ENCODE data around the gene NPIPB12. TPM values are rescaled to one million over a fixed set of nuclear protein-coding genes. Genes with fewer than 3 reads are reported as not detected.
"Not testable (repeated sequence)": the region's sequence is repeated elsewhere in the genome, so short reads cannot be mapped to it uniquely, and the experiment has no call there.

NPIPB12 gene
- total and polyA plus RNA-seq, 2 donors (not counting 1 experiment from before 2014, with no cell fraction given): 4.7 to 10.2 TPM

DNA sequence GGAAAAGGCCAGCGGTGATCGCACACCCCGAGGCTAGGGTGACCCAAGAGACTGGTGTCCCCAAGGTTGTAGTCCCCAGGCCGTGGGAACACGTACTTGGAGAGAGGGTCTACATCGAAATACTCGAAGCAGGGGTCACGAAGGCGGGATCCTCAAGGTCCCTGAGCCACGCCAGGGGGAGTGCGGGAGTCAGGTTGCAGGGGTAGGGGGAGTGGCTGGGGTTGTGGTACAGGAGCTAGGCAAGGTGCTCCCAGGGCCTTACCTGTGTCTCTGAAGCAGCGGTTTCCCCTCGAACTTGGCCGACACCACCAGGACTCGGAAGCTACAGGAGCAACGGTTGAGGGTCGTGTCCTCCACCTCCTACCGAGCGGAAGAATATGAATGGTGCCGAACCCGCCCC lies 52.5 kb downstream of the NPIPB12 start:
- H3K4me3 ChIP-seq (replicated peaks in 1 of 4; ENCODE audit: control extremely low read depth in 1 of 4, insufficient read depth in 1 of 4, low read depth in 3 of 4, low read length in 4 of 4); H3K36me3 ChIP-seq (ENCODE audit: control insufficient read depth, insufficient read depth, low read length); H3K4me2 ChIP-seq (ENCODE audit: extremely low read depth, insufficient read depth, low read length); H4K20me1 ChIP-seq (ENCODE audit: control insufficient read depth, extremely low read depth, insufficient read depth, low read length); DNase-seq (ENCODE audit: low read depth in 2 of 2); H3K9ac ChIP-seq (ENCODE audit: insufficient read depth, low read length); H3K27me3 ChIP-seq (ENCODE audit: control insufficient read depth, insufficient read depth, low read length); H3K27ac ChIP-seq (ENCODE audit: insufficient read depth, low read length); H2AFZ ChIP-seq (ENCODE audit: low read length); H3K79me2 ChIP-seq (ENCODE audit: control insufficient read depth, insufficient read depth, low read length); H3K9me3 ChIP-seq (ENCODE audit: control insufficient read depth, insufficient read depth, low read depth, low read length); H3K4me1 ChIP-seq (ENCODE audit: control insufficient read depth, extremely low read depth, insufficient read depth, low read length): not testable (repeated sequence)

Other genes starting within 250 kb of the NPIPB12 start
- gene NPIPB11, start 99.7 kb downstream of the NPIPB12 start, total RNA-seq: under 0.01 and 0.50 TPM in 2 replicates
- 0.20 and 0.37 TPM in 2 replicates for gene NPIPB11, start 99.7 kb downstream of the NPIPB12 start, polyA plus RNA-seq
- gene BOLA2, start 52.1 kb downstream of the NPIPB12 start, total RNA-seq: 17.5 and 21.8 TPM in 2 replicates
- gene BOLA2, start 52.1 kb downstream of the NPIPB12 start, polyA plus RNA-seq: 9.0 and 15.1 TPM in 2 replicates
- 1.5 and 5.0 TPM in 2 replicates for gene SLX1B, start 51.9 kb downstream of the NPIPB12 start, total RNA-seq
- 7.7 and 7.8 TPM in 2 replicates for gene SLX1B, start 51.9 kb downstream of the NPIPB12 start, polyA plus RNA-seq
- gene SULT1A4, start 46.5 kb downstream of the NPIPB12 start, total RNA-seq: 1.5 and 2.1 TPM in 2 replicates
- gene SULT1A4, start 46.5 kb downstream of the NPIPB12 start, polyA plus RNA-seq: 0.22 and 0.63 TPM in 2 replicates
- gene SPN, start 156.8 kb upstream of the NPIPB12 start, total RNA-seq: not detected in 2 replicates
- gene SPN, start 156.8 kb upstream of the NPIPB12 start, polyA plus RNA-seq: 0.01 and 0.05 TPM in 2 replicates
- 53.7 and 94.0 TPM in 2 replicates for gene QPRT, start 172.8 kb upstream of the NPIPB12 start, total RNA-seq
- gene QPRT, start 172.8 kb upstream of the NPIPB12 start, polyA plus RNA-seq: 10.3 and 27.7 TPM in 2 replicates
- gene C16orf54, start 239.6 kb upstream of the NPIPB12 start, total RNA-seq: not detected in 2 replicates
- not detected in 2 replicates for gene C16orf54, start 239.6 kb upstream of the NPIPB12 start, polyA plus RNA-seq